Subcutaneous abdominal adipose tissue (tissue), 5 donors: ENCODE results near the gene MADCAM1.
"Not testable (repeated sequence)": the region's sequence is repeated elsewhere in the genome, so short reads cannot be mapped to it uniquely, and the experiment has no call there.

ENCODE experiments used
- H3K27ac ChIP-seq: one replicate; pipeline ENCODE4 v1.7.0; 2013; ENCODE audit warnings: low read depth, mild to moderate bottlenecking, inconsistent platforms, low read length, moderate library complexity
- H3K27me3 ChIP-seq, 5 donors: one replicate each; pipeline ENCODE4 v1.7.0; 2013; ENCODE audit warnings: low read length in 5 of 5, inconsistent platforms in 1 of 5; ENCODE audit not compliant: control insufficient read depth in 5 of 5, insufficient read depth in 4 of 5
- H3K36me3 ChIP-seq, 5 donors: one replicate each; pipeline ENCODE4 v1.7.0; 2013; ENCODE audit warnings: low read length in 5 of 5; ENCODE audit not compliant: control insufficient read depth in 5 of 5, insufficient read depth in 5 of 5
- H3K4me1 ChIP-seq, 5 donors: one replicate each; pipeline ENCODE4 v1.7.0; 2013; ENCODE audit warnings: low read length in 5 of 5, mild to moderate bottlenecking in 3 of 5, moderate library complexity in 1 of 5; ENCODE audit not compliant: control insufficient read depth in 5 of 5, insufficient read depth in 5 of 5
- H3K4me3 ChIP-seq, 5 donors: one replicate each; pipeline ENCODE4 v1.7.0; 2013; ENCODE audit warnings: low read length in 5 of 5, low read depth in 1 of 5
- H3K9ac ChIP-seq, 5 donors: one replicate each; pipeline ENCODE4 v1.7.0; 2013; ENCODE audit warnings: low read length in 5 of 5, mild to moderate bottlenecking in 4 of 5, moderate library complexity in 3 of 5
- H3K9me3 ChIP-seq, 5 donors: one replicate each; pipeline ENCODE4 v1.7.0; 2013; ENCODE audit warnings: low read length in 5 of 5; ENCODE audit not compliant: control insufficient read depth in 5 of 5
- donor health status: healthy.
- donor health status: healthy.
- donor health status: healthy.
- donor health status: healthy.
- donor health status: healthy.

The MADCAM1 gene

GRCh38 chr19:496112-496665 is at the start of gene MADCAM1:
MADCAM1 (plus strand) TSS chr19:496486; CDS start chr19:496500, 14 bp downstream.
- Histone ChIP-seq H3K36me3 (no peaks in the 10 kb centered on the region), H3K9me3 (no peaks in the 10 kb centered on the region), H3K27me3 (peaks cover 9 to 27% (median 18%) of the 10 kb centered on the region in 5 donors), H3K9ac (no peak within 1 kb of the TSS), H3K4me1 (peaks cover 0 to 13% (median 5%) of the 10 kb centered on the region in 5 donors), H3K27ac (no peak within 1 kb of the TSS), H3K4me3 (no peak within 1 kb of the TSS)

DNA sequence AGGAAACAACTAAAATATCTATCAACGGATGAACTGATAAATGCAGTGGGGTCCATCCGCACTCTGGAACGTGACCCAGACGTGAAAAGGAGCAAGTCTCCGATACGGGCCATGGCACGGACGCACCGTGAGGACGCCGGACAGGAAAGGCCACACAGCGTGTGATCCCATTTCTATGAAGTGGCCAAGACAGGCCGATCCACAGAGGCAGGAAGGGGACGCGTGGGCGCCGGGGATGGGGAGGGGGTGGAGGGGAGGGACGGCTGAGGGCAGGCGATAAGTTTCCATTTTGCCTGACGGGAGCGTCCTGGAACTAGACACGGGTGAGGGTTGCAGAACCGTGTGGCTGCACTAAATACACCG is 49.2 kb upstream of the MADCAM1 start:
- H3K27me3 ChIP-seq, result no peaks in the 10 kb centered on the region
- H3K9me3 ChIP-seq, result peaks cover 0 to 4% (median 0%) of the 10 kb centered on the region in 5 donors
- peaks cover 0 to 3% (median 0%) of the 10 kb centered on the region in 5 donors for H3K36me3 ChIP-seq
- H3K27ac ChIP-seq, result no peak overlapping the region
- H3K4me1 ChIP-seq, result peaks cover 0 to 10% (median 0%) of the 10 kb centered on the region in 5 donors
- no peak overlapping the region for H3K4me3 ChIP-seq
- no peak overlapping the region for H3K9ac ChIP-seq

DNA sequence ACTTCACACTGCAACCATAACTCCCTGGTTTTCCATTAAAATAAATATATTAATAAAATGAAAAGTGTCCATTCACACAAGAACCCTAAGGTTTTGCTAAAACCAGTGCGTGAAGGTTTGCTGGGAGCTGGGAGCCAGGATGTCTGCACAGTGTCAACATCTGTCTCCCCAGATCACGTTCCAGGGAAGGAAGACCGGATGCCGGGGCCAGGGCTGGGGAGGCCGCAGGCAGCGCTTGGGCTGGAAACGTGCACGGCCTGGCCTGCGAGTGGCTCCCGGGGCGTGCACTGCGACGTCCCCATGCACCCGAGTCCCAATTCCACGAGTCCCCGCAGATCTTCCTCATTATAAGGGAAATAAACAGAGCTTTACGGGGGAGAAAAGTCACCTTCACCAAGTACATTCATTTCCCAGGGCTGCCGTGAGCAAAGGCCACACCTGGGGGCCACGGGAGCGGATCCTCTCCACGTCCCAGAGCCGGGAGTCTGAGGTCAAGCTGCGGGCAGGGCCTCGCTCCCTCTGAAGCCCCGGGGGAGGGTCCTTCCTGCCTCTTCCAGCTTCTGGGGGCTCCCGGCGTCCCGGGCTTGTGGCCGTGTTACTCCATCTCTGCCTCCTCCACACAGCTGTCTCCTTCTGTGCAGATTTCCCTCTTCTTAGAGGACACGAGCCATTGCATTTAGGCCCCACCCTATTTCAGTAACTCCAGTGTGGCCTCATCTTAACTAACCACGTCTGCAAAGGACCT is 48.3 kb upstream of the MADCAM1 start:
- peaks cover 0 to 3% (median 0%) of the 10 kb centered on the region in 5 donors for H3K36me3 ChIP-seq
- H3K27me3 ChIP-seq, result no peaks in the 10 kb centered on the region
- peaks cover 0 to 4% (median 0%) of the 10 kb centered on the region in 5 donors for H3K9me3 ChIP-seq
- peaks cover 0 to 10% (median 0%) of the 10 kb centered on the region in 5 donors for H3K4me1 ChIP-seq
- no peak overlapping the region for H3K9ac ChIP-seq
- H3K4me3 ChIP-seq, result no peak overlapping the region
- no peak overlapping the region for H3K27ac ChIP-seq

- no peak overlapping the region for H3K9ac ChIP-seq
- H3K4me3 ChIP-seq, result no peak overlapping the region
- no peaks in the 10 kb centered on the region for H3K27me3 ChIP-seq
- peaks cover 0 to 4% (median 0%) of the 10 kb centered on the region in 5 donors for H3K9me3 ChIP-seq
- peaks cover 0 to 4% (median 0%) of the 10 kb centered on the region in 5 donors for H3K36me3 ChIP-seq
- H3K4me1 ChIP-seq, result peaks cover 0 to 10% (median 0%) of the 10 kb centered on the region in 5 donors
- no peak overlapping the region for H3K27ac ChIP-seq
Observed at GRCh38 chr19:449916-450315, 46.4 kb upstream of the MADCAM1 start.

DNA sequence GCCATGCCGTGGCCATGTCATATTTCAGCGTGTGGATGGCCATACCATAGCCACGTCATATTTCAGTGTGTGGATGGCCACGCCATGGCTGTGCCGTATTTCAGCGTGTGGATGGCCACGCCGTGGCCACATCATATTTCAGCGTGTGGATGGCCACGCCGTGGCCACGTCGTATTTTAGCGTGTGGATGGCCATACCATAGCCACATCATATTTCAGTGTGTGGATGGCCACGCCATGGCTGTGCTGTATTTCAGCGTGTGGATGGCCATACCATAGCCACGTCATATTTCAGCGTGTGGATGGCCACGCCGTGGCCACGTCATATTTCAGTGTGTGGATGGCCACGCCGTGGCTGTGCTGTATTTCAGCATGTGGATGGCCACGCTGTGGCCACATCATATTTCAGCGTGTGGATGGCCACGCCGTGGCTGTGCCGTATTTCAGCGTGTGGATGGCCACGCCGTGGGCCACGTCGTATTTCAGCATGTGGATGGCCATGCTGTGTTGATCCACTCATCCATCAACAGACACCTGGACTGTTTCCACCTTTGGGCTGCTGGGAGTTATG is 45.3 kb upstream of the MADCAM1 start:
- not testable (repeated sequence) for H3K9me3 ChIP-seq, H3K36me3 ChIP-seq, H3K9ac ChIP-seq, H3K27me3 ChIP-seq, H3K27ac ChIP-seq, H3K4me3 ChIP-seq, H3K4me1 ChIP-seq

GRCh38 chr19:452829-453228 is 43.5 kb upstream of the MADCAM1 start:
- H3K4me1 ChIP-seq, result peaks cover 0 to 8% (median 0%) of the 10 kb centered on the region in 5 donors
- no peak overlapping the region for H3K27ac ChIP-seq
- peaks cover 0 to 4% (median 0%) of the 10 kb centered on the region in 5 donors for H3K9me3 ChIP-seq
- no peaks in the 10 kb centered on the region for H3K27me3 ChIP-seq
- no peak overlapping the region for H3K9ac ChIP-seq
- no peak overlapping the region for H3K4me3 ChIP-seq
- H3K36me3 ChIP-seq, result peaks cover 0 to 4% (median 0%) of the 10 kb centered on the region in 5 donors

DNA sequence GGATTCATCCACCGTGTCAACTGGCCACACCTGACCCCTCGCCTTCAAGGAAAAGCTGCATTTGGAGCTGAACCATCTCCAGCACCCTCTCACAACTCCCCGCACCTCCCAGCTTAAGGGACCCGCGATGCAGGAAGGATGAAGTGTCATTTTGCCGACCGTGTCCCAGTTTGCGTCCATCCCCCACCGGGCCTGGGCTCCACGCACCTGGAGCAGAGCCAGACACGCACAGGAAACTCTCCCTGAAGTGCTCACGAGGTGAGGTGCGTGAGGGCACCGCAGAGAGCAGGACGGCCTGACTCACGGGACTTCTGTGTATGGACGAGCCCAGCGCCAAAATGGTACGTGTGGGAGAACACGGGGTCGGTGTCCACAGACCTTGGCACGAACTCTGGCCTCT is 42.7 kb upstream of the MADCAM1 start:
- no peaks in the 10 kb centered on the region for H3K4me1 ChIP-seq
- H3K9me3 ChIP-seq, result peaks cover 0 to 4% (median 0%) of the 10 kb centered on the region in 5 donors
- no peak overlapping the region for H3K27ac ChIP-seq
- no peak overlapping the region for H3K4me3 ChIP-seq
- H3K36me3 ChIP-seq, result peaks cover 0 to 4% (median 0%) of the 10 kb centered on the region in 5 donors
- no peak overlapping the region for H3K9ac ChIP-seq
- H3K27me3 ChIP-seq, result no peaks in the 10 kb centered on the region

GRCh38 chr19:455031-455705 is 41.1 kb upstream of the MADCAM1 start:
- H3K36me3 ChIP-seq, result peaks cover 0 to 4% (median 0%) of the 10 kb centered on the region in 5 donors
- peaks cover 0 to 4% (median 0%) of the 10 kb centered on the region in 5 donors for H3K9me3 ChIP-seq
- peaks cover 0 to 6% (median 0%) of the 10 kb centered on the region in 5 donors for H3K27me3 ChIP-seq
- H3K27ac ChIP-seq, result no peak overlapping the region
- H3K4me3 ChIP-seq, result no peak overlapping the region
- no peak overlapping the region for H3K9ac ChIP-seq
- H3K4me1 ChIP-seq, result peaks cover 0 to 10% (median 5%) of the 10 kb centered on the region in 5 donors

DNA sequence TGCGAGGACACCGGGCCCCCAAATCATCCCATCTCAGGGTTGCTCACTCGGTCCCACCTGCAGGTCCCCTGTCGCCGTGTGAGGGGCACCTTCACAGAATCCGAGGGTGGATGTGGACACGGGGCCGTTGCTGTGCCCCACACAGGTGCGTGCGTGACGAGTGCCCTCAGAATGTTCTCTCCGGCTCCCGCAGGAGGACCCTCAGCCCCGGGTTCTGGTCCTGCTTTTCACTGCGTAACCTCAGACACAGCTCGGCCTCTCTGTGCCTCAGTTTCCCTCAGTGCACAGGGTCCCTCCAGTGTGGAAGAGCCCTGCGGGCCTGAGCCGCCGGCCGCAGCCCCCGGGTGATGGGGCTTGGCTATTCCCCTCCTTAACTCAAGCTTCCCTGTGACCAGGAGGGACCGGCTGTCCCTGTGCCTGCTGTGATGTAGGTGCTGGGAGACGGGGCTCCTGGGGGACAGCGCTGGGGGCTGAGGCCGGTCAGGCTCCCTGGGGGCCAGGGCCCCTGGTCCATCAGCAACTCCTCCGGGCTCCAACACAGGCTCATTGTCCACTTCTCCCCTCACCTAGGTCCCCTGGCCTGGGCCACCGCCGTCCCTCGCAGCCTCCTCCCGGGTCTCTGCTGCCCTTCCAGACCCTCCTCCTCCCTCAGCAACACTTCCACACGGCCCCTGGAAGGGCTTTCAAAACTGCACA is 40.3 kb upstream of the MADCAM1 start:
- Histone ChIP-seq H3K27me3 (peaks cover 0 to 6% (median 0%) of the 10 kb centered on the region in 5 donors), H3K4me3 (no peak overlapping the region), H3K36me3 (peaks cover 0 to 4% (median 0%) of the 10 kb centered on the region in 5 donors), H3K9ac (no peak overlapping the region), H3K27ac (no peak overlapping the region), H3K9me3 (peaks cover 0 to 3% (median 0%) of the 10 kb centered on the region in 5 donors), H3K4me1 (peaks cover 0 to 10% (median 5%) of the 10 kb centered on the region in 5 donors)
